ENCODE results near the gene AKT1S1.
"Not testable (repeated sequence)": the region's sequence is repeated elsewhere in the genome, so short reads cannot be mapped to it uniquely, and the experiment has no call there.

The AKT1S1 gene

GRCh38 chr19:49833599-49833998, 43.6 kb downstream of the AKT1S1 start:
- DNase-seq, result no peak

- no peak for DNase-seq
Measured at GRCh38 chr19:49832556-49832955, 44.6 kb downstream of the AKT1S1 start.

GRCh38 chr19:49831592-49831991, 45.6 kb downstream of the AKT1S1 start:
- DNase-seq, result no peak

GRCh38 chr19:49830766-49831165, 46.4 kb downstream of the AKT1S1 start:
- DNase-seq, result no peak

- DNase-seq, result no peak
Measured at GRCh38 chr19:49829721-49830120, 47.4 kb downstream of the AKT1S1 start.

- no peak for DNase-seq
Measured at GRCh38 chr19:49829200-49829599, 48.0 kb downstream of the AKT1S1 start.

GRCh38 chr19:49827034-49827433, 50.1 kb downstream of the AKT1S1 start:
- no peak for DNase-seq

- no peak for DNase-seq
Measured at GRCh38 chr19:49824662-49825061, 52.5 kb downstream of the AKT1S1 start.

- peak; percentile 86 for DNase-seq
Measured at GRCh38 chr19:49823472-49823871, 53.7 kb downstream of the AKT1S1 start.

GRCh38 chr19:49820125-49820524, 57.0 kb downstream of the AKT1S1 start:
- peak; percentile 58 for DNase-seq

- DNase-seq, result not testable (repeated sequence)
Measured at GRCh38 chr19:49819452-49820115, 57.6 kb downstream of the AKT1S1 start.

All from NCI-H774 (cell line).